ENCODE results near the gene MPZL1.
"Not testable (repeated sequence)": the region's sequence is repeated elsewhere in the genome, so short reads cannot be mapped to it uniquely, and the experiment has no call there.

The MPZL1 gene

DNA sequence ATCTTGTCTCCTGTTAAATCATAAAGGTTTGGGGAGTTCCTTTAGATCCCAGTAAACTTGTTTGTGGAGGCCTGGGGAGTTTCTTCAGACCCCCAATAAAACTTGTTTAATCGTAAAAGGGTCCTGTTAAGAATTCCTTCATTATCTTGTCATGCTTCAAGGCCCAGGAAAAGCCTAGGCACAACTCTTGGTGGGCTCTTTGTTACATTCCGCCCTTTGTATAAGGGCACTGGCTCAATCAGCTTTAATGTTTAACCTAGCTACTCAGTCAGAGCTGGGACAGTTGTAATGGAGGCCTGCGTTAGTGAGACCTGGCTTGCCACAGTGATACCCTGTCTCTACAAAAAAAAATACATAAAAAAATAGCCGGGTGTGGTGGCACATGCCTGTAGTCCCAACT, 77.2 kb downstream of the MPZL1 start:
- H3K4me3 ChIP-seq (ENCODE audit: low read depth in 1 of 2, low read length in 2 of 2) = no peak overlapping the region
- H3K4me1 ChIP-seq (ENCODE audit: control insufficient read depth in 1 of 2, insufficient read depth in 2 of 2, low read length in 2 of 2) = peaks cover under 1 to 4% of the 10 kb centered on the region in 2 donors
- H3K9me3 ChIP-seq (ENCODE audit: control insufficient read depth in 1 of 2, low read length in 2 of 2) = no peaks in the 10 kb centered on the region
- H3K9ac ChIP-seq (ENCODE audit: low read depth in 1 of 2, low read length in 2 of 2) = no peak overlapping the region
- no peaks in the 10 kb centered on the region for H3K27me3 ChIP-seq (ENCODE audit: control insufficient read depth in 1 of 2, insufficient read depth in 2 of 2, low read length in 2 of 2)
- no peaks in the 10 kb centered on the region for H3K36me3 ChIP-seq (ENCODE audit: control insufficient read depth in 1 of 2, insufficient read depth in 2 of 2, low read length in 2 of 2)
- no peak overlapping the region for H3K27ac ChIP-seq (ENCODE audit: low read depth, low read length)

DNA sequence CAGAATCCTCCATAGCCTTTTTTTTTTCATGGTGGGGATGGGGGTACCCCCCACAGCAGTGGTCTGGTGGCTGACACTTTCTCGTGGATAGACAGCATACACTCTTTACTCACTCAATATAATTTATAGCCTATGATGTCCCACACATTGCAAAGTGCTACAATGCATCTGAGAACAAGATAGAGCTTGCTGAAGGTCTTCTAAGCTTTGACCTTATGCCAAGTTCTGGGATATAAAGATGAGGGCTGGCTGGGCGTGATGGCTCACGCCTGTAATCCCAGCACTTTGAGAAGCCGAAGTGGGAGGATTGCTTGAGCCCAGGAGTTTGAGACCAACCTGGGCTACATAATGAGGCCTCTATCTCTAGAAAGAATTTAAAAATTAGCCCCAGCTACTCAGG, 78.0 kb downstream of the MPZL1 start:
- peaks cover 4% of the 10 kb centered on the region in 2 donors for H3K4me1 ChIP-seq (ENCODE audit: control insufficient read depth in 1 of 2, insufficient read depth in 2 of 2, low read length in 2 of 2)
- H3K36me3 ChIP-seq (ENCODE audit: control insufficient read depth in 1 of 2, insufficient read depth in 2 of 2, low read length in 2 of 2) = no peaks in the 10 kb centered on the region
- no peak overlapping the region for H3K27ac ChIP-seq (ENCODE audit: low read depth, low read length)

DNA sequence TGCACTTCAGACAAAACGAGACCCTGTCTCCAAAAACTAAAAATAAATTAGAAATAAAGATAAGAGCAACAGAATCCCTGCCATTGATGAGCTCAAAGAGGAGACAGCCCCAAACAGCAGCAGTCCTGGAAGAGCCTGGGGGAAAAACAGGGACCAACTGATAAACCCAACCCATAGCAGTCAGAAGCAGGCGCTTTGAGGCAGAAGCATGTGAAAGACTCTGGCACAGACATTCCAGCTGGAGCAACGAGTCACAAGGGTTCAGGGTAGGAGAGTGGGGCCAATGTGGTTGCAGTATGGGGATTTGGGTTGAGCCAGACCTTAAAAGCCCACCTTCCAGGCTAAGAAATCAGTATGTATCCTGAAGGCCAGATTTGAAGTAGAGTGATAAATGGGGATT, 78.5 kb downstream of the MPZL1 start:
- Histone ChIP-seq H3K4me1 (ENCODE audit: control insufficient read depth in 1 of 2, insufficient read depth in 2 of 2, low read length in 2 of 2) (peaks cover 4 to 8% of the 10 kb centered on the region in 2 donors), H3K27me3 (ENCODE audit: control insufficient read depth in 1 of 2, insufficient read depth in 2 of 2, low read length in 2 of 2) (no peaks in the 10 kb centered on the region), H3K36me3 (ENCODE audit: control insufficient read depth in 1 of 2, insufficient read depth in 2 of 2, low read length in 2 of 2) (no peaks in the 10 kb centered on the region), H3K9ac (ENCODE audit: low read depth in 1 of 2, low read length in 2 of 2) (no peak overlapping the region), H3K27ac (ENCODE audit: low read depth, low read length) (no peak overlapping the region), H3K9me3 (ENCODE audit: control insufficient read depth in 1 of 2, low read length in 2 of 2) (no peaks in the 10 kb centered on the region), H3K4me3 (ENCODE audit: low read depth in 1 of 2, low read length in 2 of 2) (no peak overlapping the region)

More for the DNA sequence above, 78.0 kb downstream of the MPZL1 start:
- no peak overlapping the region for H3K4me3 ChIP-seq (ENCODE audit: low read depth in 1 of 2, low read length in 2 of 2)
- H3K9ac ChIP-seq (ENCODE audit: low read depth in 1 of 2, low read length in 2 of 2) = no peak overlapping the region
- no peaks in the 10 kb centered on the region for H3K9me3 ChIP-seq (ENCODE audit: control insufficient read depth in 1 of 2, low read length in 2 of 2)
- H3K27me3 ChIP-seq (ENCODE audit: control insufficient read depth in 1 of 2, insufficient read depth in 2 of 2, low read length in 2 of 2) = no peaks in the 10 kb centered on the region

DNA sequence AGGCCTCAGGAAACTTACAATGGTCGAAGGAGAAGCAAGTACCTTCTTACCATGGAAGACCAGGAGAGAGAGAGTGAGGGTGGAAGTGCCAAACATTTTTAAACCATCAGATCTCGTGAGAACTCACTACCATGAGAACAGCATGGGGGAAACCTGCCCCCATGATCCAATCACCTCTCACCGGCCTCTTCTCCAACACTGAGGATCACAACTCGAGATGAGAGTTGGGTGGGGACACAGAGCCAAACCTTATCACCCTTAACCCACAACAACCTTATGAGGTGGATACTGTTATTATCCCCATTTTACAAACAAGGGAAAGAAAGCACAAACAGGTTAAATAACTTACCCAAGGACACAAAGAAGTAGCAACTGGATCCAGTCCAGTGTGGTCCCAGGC, 80.5 kb downstream of the MPZL1 start:
- H3K27me3 ChIP-seq (ENCODE audit: control insufficient read depth in 1 of 2, insufficient read depth in 2 of 2, low read length in 2 of 2) = no peaks in the 10 kb centered on the region
- no peak overlapping the region for H3K27ac ChIP-seq (ENCODE audit: low read depth, low read length)
- no peak overlapping the region for H3K4me3 ChIP-seq (ENCODE audit: low read depth in 1 of 2, low read length in 2 of 2)
- H3K36me3 ChIP-seq (ENCODE audit: control insufficient read depth in 1 of 2, insufficient read depth in 2 of 2, low read length in 2 of 2) = no peaks in the 10 kb centered on the region
- H3K9ac ChIP-seq (ENCODE audit: low read depth in 1 of 2, low read length in 2 of 2) = no peak overlapping the region
- H3K9me3 ChIP-seq (ENCODE audit: control insufficient read depth in 1 of 2, low read length in 2 of 2) = no peaks in the 10 kb centered on the region
- peaks cover 4 to 8% of the 10 kb centered on the region in 2 donors for H3K4me1 ChIP-seq (ENCODE audit: control insufficient read depth in 1 of 2, insufficient read depth in 2 of 2, low read length in 2 of 2)

DNA sequence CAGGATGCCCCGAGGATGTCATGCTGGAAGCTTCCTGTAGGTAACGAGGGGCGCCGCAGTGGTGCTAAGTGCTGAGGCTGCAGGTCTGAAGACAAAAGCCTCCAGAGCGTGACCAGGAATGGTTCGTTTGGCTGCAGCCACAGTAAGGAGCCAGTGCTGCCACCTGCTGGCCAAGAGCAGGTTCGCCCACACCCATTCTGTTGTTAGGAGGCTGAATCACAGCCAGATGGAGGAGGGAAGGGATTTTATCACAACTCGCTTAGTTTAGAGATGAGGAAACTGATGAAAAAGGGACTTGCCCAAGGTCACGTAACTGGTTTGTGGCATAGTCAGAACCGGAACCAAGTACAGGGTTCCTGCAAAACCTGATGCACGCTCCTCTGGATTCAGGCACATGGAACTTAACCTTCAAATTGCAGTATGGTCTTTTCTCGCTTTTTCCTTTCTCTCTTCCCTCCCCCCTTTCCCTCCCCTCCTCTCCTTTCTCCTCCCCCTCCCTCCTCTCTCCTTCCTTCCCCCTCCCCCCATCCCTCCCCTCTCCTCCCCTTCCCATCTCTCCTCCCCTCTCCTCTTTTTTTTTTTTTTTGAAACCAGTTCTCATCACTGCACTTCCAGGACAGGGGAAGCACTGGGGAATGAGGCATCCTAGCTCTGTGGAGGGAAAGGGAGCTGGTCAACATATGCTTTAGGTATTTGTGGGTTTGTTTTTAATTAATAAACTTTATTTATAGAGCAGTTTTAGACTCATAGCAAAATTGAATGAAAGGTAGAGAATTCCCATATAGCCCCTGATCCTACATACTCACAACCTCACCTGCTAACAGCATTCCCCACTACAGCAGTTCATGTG, 81.8 kb downstream of the MPZL1 start:
- Histone ChIP-seq H3K27me3 (ENCODE audit: control insufficient read depth in 1 of 2, insufficient read depth in 2 of 2, low read length in 2 of 2) (no peaks in the 10 kb centered on the region), H3K27ac (ENCODE audit: low read depth, low read length) (no peak overlapping the region), H3K9me3 (ENCODE audit: control insufficient read depth in 1 of 2, low read length in 2 of 2) (no peaks in the 10 kb centered on the region), H3K36me3 (ENCODE audit: control insufficient read depth in 1 of 2, insufficient read depth in 2 of 2, low read length in 2 of 2) (no peaks in the 10 kb centered on the region), H3K4me1 (ENCODE audit: control insufficient read depth in 1 of 2, insufficient read depth in 2 of 2, low read length in 2 of 2) (peaks cover 4 to 8% of the 10 kb centered on the region in 2 donors), H3K4me3 (ENCODE audit: low read depth in 1 of 2, low read length in 2 of 2) (no peak overlapping the region), H3K9ac (ENCODE audit: low read depth in 1 of 2, low read length in 2 of 2) (no peak overlapping the region)

DNA sequence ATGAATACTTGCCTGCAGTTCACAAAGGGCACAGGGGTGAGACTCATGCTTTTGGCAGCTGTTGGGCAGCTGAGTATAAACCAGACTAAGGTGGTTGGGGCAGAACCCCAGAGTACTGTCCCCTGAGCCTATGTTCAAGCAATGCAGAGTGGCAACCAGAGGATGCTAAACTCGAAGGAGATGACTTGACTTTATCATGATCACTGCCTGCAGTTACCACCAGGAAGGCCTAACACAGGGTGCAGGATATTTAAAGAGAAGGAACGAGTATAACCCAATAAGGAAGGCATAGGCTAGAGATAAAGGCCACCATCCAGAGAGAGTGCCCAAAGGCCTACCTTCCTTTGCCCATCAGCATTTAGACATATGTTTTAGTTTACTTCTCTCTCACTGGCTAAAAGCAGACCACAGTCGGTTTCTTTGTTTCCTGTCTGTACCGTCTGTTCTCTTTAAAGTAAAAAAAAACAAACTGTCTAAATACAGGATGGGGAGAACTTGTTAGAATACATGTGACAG, 83.3 kb downstream of the MPZL1 start:
- Histone ChIP-seq H3K4me1 (ENCODE audit: control insufficient read depth in 1 of 2, insufficient read depth in 2 of 2, low read length in 2 of 2) (peaks cover 4 to 8% of the 10 kb centered on the region in 2 donors), H3K4me3 (ENCODE audit: low read depth in 1 of 2, low read length in 2 of 2) (no peak overlapping the region), H3K9ac (ENCODE audit: low read depth in 1 of 2, low read length in 2 of 2) (no peak overlapping the region), H3K36me3 (ENCODE audit: control insufficient read depth in 1 of 2, insufficient read depth in 2 of 2, low read length in 2 of 2) (no peaks in the 10 kb centered on the region), H3K27me3 (ENCODE audit: control insufficient read depth in 1 of 2, insufficient read depth in 2 of 2, low read length in 2 of 2) (no peaks in the 10 kb centered on the region), H3K27ac (ENCODE audit: low read depth, low read length) (no peak overlapping the region), H3K9me3 (ENCODE audit: control insufficient read depth in 1 of 2, low read length in 2 of 2) (no peaks in the 10 kb centered on the region)

DNA sequence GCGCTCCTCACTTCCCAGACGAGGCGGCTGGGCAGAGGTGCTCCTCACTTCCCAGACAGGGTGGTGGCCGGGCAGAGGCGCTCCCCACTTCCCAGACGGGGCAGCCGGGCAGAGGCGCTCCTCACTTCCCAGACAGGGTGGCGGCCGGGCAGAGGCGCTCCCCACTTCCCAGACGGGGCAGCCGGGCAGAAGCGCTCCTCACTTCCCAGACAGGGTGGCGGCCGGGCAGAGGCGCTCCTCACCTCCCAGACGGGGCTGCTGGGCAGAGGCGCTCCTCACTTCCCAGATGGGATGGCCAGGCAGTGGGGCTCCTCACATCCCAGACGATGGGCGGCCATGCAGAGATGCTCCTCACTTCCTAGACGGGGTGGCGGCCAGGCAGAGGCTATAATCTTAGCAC, 84.5 kb downstream of the MPZL1 start:
- H3K9me3 ChIP-seq (ENCODE audit: control insufficient read depth in 1 of 2, low read length in 2 of 2); H3K27me3 ChIP-seq (ENCODE audit: control insufficient read depth in 1 of 2, insufficient read depth in 2 of 2, low read length in 2 of 2); H3K9ac ChIP-seq (ENCODE audit: low read depth in 1 of 2, low read length in 2 of 2); H3K27ac ChIP-seq (ENCODE audit: low read depth, low read length); H3K4me1 ChIP-seq (ENCODE audit: control insufficient read depth in 1 of 2, insufficient read depth in 2 of 2, low read length in 2 of 2); H3K36me3 ChIP-seq (ENCODE audit: control insufficient read depth in 1 of 2, insufficient read depth in 2 of 2, low read length in 2 of 2); H3K4me3 ChIP-seq (ENCODE audit: low read depth in 1 of 2, low read length in 2 of 2): not testable (repeated sequence)

DNA sequence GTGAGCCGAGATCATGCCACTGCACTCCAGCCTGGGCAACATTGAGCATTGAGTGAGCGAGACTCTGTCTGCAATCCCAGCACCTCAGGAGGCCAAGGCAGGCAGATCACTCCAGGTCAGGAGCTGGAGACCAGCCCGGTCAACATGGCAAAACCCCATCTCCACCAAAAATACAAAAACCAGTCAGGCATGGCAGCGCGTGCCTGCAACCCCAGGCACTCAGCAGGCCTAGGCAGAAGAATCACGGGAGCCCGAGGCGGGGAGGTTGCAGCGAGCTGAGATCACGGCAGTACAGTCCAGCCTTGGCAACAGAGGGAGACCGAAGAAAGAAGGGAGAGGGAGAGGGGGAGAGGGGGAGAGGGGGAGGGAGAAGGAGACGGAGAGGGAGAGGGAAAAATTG, 84.9 kb downstream of the MPZL1 start:
- H3K9ac ChIP-seq (ENCODE audit: low read depth in 1 of 2, low read length in 2 of 2); H3K9me3 ChIP-seq (ENCODE audit: control insufficient read depth in 1 of 2, low read length in 2 of 2); H3K27me3 ChIP-seq (ENCODE audit: control insufficient read depth in 1 of 2, insufficient read depth in 2 of 2, low read length in 2 of 2); H3K4me1 ChIP-seq (ENCODE audit: control insufficient read depth in 1 of 2, insufficient read depth in 2 of 2, low read length in 2 of 2); H3K4me3 ChIP-seq (ENCODE audit: low read depth in 1 of 2, low read length in 2 of 2); H3K27ac ChIP-seq (ENCODE audit: low read depth, low read length); H3K36me3 ChIP-seq (ENCODE audit: control insufficient read depth in 1 of 2, insufficient read depth in 2 of 2, low read length in 2 of 2): not testable (repeated sequence)

DNA sequence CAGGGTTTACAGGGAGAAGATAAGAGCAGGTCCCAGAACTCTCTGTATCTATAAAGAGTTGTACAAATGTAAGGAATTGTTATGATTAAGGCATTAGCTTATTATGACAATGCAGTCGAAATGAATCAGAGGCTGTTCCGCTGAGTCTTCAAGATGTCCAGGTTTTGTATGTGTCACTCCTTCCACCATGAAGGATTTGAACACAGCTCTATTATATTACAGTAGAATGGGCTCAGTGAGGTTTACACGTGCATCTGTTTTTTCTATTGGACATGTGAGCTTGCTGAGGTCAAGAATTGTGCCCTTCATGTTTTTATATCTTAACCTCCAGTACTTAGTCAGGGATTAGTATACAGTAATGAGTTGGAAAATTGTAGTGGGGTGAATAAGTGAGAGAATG, 86.3 kb downstream of the MPZL1 start:
- Histone ChIP-seq H3K9me3 (ENCODE audit: control insufficient read depth in 1 of 2, low read length in 2 of 2) (no peaks in the 10 kb centered on the region), H3K36me3 (ENCODE audit: control insufficient read depth in 1 of 2, insufficient read depth in 2 of 2, low read length in 2 of 2) (no peaks in the 10 kb centered on the region), H3K4me1 (ENCODE audit: control insufficient read depth in 1 of 2, insufficient read depth in 2 of 2, low read length in 2 of 2) (peaks cover 4 to 8% of the 10 kb centered on the region in 2 donors), H3K27ac (ENCODE audit: low read depth, low read length) (no peak overlapping the region), H3K27me3 (ENCODE audit: control insufficient read depth in 1 of 2, insufficient read depth in 2 of 2, low read length in 2 of 2) (no peaks in the 10 kb centered on the region), H3K9ac (ENCODE audit: low read depth in 1 of 2, low read length in 2 of 2) (no peak overlapping the region), H3K4me3 (ENCODE audit: low read depth in 1 of 2, low read length in 2 of 2) (no peak overlapping the region)

DNA sequence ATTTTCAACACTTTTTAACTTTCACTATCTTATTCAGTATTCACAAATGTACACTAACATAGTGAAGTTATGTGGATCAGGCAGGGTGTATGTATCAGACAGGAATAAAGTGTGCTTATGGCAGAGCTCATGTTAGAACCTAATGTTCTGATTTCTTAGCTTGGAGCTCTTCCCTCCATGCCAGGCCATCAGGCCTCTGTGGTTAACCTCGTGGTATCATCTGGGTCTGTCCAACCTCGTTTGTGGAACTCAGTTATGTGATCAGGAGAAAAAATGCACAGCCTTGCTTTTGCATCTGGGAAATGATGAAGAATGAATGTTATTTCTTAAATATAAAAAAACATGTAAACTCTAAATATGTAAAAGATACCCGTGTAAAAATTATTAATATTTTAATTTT, 86.9 kb downstream of the MPZL1 start:
- peaks cover 0 to 8% of the 10 kb centered on the region in 2 donors for H3K4me1 ChIP-seq (ENCODE audit: control insufficient read depth in 1 of 2, insufficient read depth in 2 of 2, low read length in 2 of 2)
- H3K27ac ChIP-seq (ENCODE audit: low read depth, low read length) = no peak overlapping the region
- H3K9me3 ChIP-seq (ENCODE audit: control insufficient read depth in 1 of 2, low read length in 2 of 2) = no peaks in the 10 kb centered on the region
- H3K4me3 ChIP-seq (ENCODE audit: low read depth in 1 of 2, low read length in 2 of 2) = no peak overlapping the region
- H3K27me3 ChIP-seq (ENCODE audit: control insufficient read depth in 1 of 2, insufficient read depth in 2 of 2, low read length in 2 of 2) = no peaks in the 10 kb centered on the region
- H3K9ac ChIP-seq (ENCODE audit: low read depth in 1 of 2, low read length in 2 of 2) = no peak overlapping the region
- no peaks in the 10 kb centered on the region for H3K36me3 ChIP-seq (ENCODE audit: control insufficient read depth in 1 of 2, insufficient read depth in 2 of 2, low read length in 2 of 2)

Data from duodenal mucosa (tissue), 2 donors.